Psoas muscle (tissue), 8 donors: Measurements from ENCODE around the gene ATP13A3. TPM values are rescaled to one million over a fixed set of nuclear protein-coding genes. Genes with fewer than 3 reads are reported as not detected.
"Not testable (repeated sequence)": the region's sequence is repeated elsewhere in the genome, so short reads cannot be mapped to it uniquely, and the experiment has no call there.

Experiments used
- ATAC-seq, 4 donors: fragments of 200-7000 bp; cut with Tn5 transposase; one replicate each; pipeline ENCODE4 v1.9.1; 2020; ENCODE audit warnings: moderate library complexity in 3 of 4, mild to moderate bottlenecking in 2 of 4
- DNase-seq, 2 donors: peaks; one replicate each; pipeline ENCODE4 v3.0.0-alpha.2; 2020
- H3K27ac ChIP-seq: fragments of 200-600 bp; one replicate; pipeline ENCODE4 v1.8.0; 2022
- H3K27me3 ChIP-seq, 3 donors: fragments of 200-600 bp in 1 of 3; one replicate each; pipeline versions ENCODE4 v1.6.1 to v1.8.0; 2013 to 2022; ENCODE audit warnings: low read length in 2 of 3, mild to moderate bottlenecking in 2 of 3, moderate library complexity in 1 of 3; ENCODE audit not compliant: insufficient read depth in 3 of 3
- H3K36me3 ChIP-seq, 2 donors: fragments of 200-600 bp in 1 of 2; one replicate each; pipeline versions ENCODE4 v1.6.1 to v1.8.0; 2013 to 2022; ENCODE audit warnings: low read depth in 1 of 2, mild to moderate bottlenecking in 1 of 2, moderate library complexity in 1 of 2; ENCODE audit not compliant: insufficient read depth in 1 of 2
- H3K4me1 ChIP-seq: fragments of 200-600 bp; one replicate; pipeline ENCODE4 v1.8.0; 2022
- H3K4me3 ChIP-seq: fragments of 200-600 bp; one replicate; pipeline ENCODE4 v1.8.0; 2022; ENCODE audit warnings: mild to moderate bottlenecking
- H3K9me3 ChIP-seq: fragments of 200-600 bp; one replicate; pipeline ENCODE4 v1.8.0; 2022
- WGBS, 3 donors: extraction: QIAGEN DNeasy Blood & Tissue Kit; methylation state at CpG; one replicate each; pipeline versions ENCODE4 v1.1.6 to v1.1.7; 2013; 5-methylcytosine and 5-hydroxymethylcytosine counted together
- intact Hi-C, 2 donors: fragments of 100-400 bp; cut with DNase I; formaldehyde crosslinking; loops; one replicate each; pipeline versions ENCODE4 v1.11.0 to v1.14.2; 2022
- polyA plus RNA-seq, 3 donors: library from polyadenylated mRNA; stranded (reverse); fragments of 200-250 nt; gene quantifications; one replicate each; pipeline ENCODE4 v1.2.3, GENCODE V29; 2013
- total RNA-seq, 4 donors: library from RNA; stranded (reverse); fragmentation: NEBNext Ultra II Directional in 2 of 4; extraction: Animal tissue kit (Norgen Biotek cat#: 25700) in 2 of 4; gene quantifications; one replicate each; pipeline versions ENCODE4 v1.2.1 to v1.2.4, GENCODE V29; 2021 to 2023
- TF ChIP-seq, protein P1 (sequence below): fragments of 200-600 bp; IDR thresholded peaks from one replicate; pipeline ENCODE4 v1.8.0; 2022; ENCODE audit warnings: antibody characterized with exemption
- donor health status: healthy with polysubstance abuse.
- donor health status: DM: no; HTN: no; CAD: no; lungs with moderate emphysema.
- donor health status: Bipolar disorder and iron deficiency.
- donor health status: healthy.
- donor health status: DM: yes; HTN: yes; CAD: no.
- donor health status: DM: no; HTN: no; CAD: no.
- donor health status: DM: no; HTN: no; CAD: no.
- donor health status: DM: yes; HTN: yes; CAD: no.

The ATP13A3 gene
- total and polyA plus RNA-seq, 7 donors, result 10.4 to 72.7 (median 46.6) TPM

- Histone ChIP-seq H3K27me3 (no peaks in the 10 kb centered on the region), H3K36me3 (no peaks in the 10 kb centered on the region), H3K27ac (no peak overlapping the region), H3K4me1 (no peaks in the 10 kb centered on the region), H3K4me3 (no peak overlapping the region), H3K9me3 (no peaks in the 10 kb centered on the region)
- ATAC-seq (no peak), DNase-seq (no peak)
- TF ChIP-seq, protein P1, sequence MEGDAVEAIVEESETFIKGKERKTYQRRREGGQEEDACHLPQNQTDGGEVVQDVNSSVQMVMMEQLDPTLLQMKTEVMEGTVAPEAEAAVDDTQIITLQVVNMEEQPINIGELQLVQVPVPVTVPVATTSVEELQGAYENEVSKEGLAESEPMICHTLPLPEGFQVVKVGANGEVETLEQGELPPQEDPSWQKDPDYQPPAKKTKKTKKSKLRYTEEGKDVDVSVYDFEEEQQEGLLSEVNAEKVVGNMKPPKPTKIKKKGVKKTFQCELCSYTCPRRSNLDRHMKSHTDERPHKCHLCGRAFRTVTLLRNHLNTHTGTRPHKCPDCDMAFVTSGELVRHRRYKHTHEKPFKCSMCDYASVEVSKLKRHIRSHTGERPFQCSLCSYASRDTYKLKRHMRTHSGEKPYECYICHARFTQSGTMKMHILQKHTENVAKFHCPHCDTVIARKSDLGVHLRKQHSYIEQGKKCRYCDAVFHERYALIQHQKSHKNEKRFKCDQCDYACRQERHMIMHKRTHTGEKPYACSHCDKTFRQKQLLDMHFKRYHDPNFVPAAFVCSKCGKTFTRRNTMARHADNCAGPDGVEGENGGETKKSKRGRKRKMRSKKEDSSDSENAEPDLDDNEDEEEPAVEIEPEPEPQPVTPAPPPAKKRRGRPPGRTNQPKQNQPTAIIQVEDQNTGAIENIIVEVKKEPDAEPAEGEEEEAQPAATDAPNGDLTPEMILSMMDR, result no peak
- intact Hi-C loops, result no loop called here
- WGBS, 3 donors, result 93 to 97% (median 94%) methylated on average over 2 of the region's 2 CpGs
Observed at GRCh38 chr3:194504146-194504545, 17.3 kb upstream of the ATP13A3 start.

DNA sequence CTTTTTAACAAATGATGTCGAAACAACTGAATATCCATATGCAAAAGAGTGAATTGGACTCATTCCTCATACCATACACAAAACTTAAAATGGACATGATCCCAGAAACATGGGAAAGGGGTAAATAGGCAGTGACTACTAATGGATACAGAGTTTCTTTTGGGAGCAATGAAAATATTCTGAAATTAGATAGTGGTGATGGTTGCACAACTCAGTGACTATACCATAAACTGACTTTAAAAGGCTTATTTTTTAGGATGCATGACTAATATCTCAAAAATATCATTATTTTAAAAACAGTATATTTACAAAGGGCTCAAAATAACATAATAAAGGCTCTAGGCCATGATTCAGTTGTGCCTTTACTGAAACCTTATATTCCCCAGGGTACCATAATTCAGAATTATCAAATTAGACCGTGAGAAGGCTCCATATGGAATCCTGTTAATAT lies 16.3 kb upstream of the ATP13A3 start:
- Histone ChIP-seq H3K27ac (no peak overlapping the region), H3K4me1 (peaks cover 3% of the 10 kb centered on the region), H3K4me3 (no peak overlapping the region), H3K36me3 (no peaks in the 10 kb centered on the region), H3K9me3 (no peaks in the 10 kb centered on the region), H3K27me3 (no peaks in the 10 kb centered on the region)
- TF ChIP-seq, protein P1, result no peak
- 68 to 72% (median 70%) methylated on average over 2 of the region's 2 CpGs for WGBS, 3 donors
- ATAC-seq (no peak), DNase-seq (no peak)
- intact Hi-C loops, result no loop called here

GRCh38 chr3:194500198-194500597 lies 13.4 kb upstream of the ATP13A3 start:
- Histone ChIP-seq H3K4me1 (peaks cover 14% of the 10 kb centered on the region), H3K27ac (no peak overlapping the region), H3K9me3 (no peaks in the 10 kb centered on the region), H3K4me3 (no peak overlapping the region), H3K36me3 (no peaks in the 10 kb centered on the region), H3K27me3 (no peaks in the 10 kb centered on the region)
- TF ChIP-seq, protein P1, result no peak
- no peak for DNase-seq
- intact Hi-C loops, result no loop called here
- no peak for ATAC-seq

DNA sequence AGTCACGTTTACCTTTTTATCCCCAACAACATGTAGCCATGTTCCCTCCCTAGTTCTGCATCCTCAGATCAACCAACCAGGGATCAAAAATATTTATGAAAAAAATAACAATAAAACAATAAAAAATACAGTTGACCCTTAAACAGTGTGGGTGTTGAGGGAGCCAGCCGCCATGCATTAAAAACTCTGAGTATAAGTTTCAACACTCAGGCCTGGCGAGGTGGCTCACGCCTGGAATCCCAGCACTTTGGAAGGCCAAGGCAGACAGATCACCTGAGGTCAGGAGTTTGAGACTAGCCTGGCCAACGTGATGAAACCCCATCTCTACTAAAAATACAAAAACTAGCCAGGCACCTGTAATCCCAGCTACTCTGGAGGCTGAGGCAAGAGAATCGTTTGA lies 12.7 kb upstream of the ATP13A3 start:
- 55 to 86% (median 59%) methylated on average over 6 of the region's 6 CpGs for WGBS, 3 donors

DNA sequence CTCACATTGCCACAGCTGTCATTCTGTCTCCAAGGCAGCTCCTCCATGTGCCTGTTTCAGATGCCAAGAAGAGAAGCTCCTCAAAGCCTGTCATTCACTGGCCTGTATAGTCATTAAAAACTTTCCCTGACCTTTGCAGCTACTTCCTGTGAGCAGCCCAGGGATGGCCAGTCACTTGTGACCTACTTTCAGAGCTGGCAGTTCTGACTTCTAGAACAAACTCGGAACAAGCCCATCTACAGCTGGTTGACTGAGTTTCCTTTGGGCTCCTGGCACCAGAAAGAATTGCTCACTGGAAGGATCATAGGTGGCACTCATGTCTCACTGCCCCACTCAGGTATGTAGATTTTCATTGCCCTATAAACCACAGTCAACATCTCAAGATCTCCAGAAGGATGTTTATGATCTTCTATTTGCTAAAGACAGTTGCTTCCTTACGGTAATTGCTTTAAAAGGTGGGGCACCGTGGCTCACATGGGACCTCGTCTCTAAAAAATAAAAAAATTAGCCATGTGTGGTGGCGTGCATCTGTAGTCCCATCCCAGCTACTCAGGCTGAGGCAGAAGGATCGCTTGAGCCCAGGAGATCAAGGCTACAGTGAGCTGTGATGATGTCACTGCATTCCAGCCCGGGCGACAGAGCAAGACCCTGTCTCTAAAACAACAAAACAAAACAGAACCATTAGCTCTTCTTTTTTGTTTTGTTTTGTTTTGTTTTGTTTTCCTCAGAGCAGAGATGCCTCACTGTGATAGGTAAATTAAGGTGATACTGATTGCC lies 11.2 kb upstream of the ATP13A3 start:
- H3K27ac ChIP-seq, result peak overlapping the region; percentile 81
- ATAC-seq (peak; percentile 90 to 95 (median 95)), DNase-seq (peak in 1 of 2 donors; percentile 62)
- intact Hi-C loops, result no loop called here
- TF ChIP-seq, protein P1, result no peak
- no peaks in the 10 kb centered on the region for H3K27me3 ChIP-seq
- no peaks in the 10 kb centered on the region for H3K9me3 ChIP-seq
- no peak overlapping the region for H3K4me3 ChIP-seq
- peaks cover 14% of the 10 kb centered on the region for H3K4me1 ChIP-seq
- H3K36me3 ChIP-seq, result no peaks in the 10 kb centered on the region
- WGBS, 3 donors, result 68 to 76% (median 73%) methylated on average over 8 of the region's 8 CpGs

More for the DNA sequence above, 12.7 kb upstream of the ATP13A3 start:
- H3K4me3 ChIP-seq, H3K27me3 ChIP-seq, H3K9me3 ChIP-seq, intact Hi-C loops, H3K36me3 ChIP-seq, H3K27ac ChIP-seq, ATAC-seq, DNase-seq: not testable (repeated sequence)
- peaks cover 14% of the 10 kb centered on the region for H3K4me1 ChIP-seq
